ENCODE data around the gene DDX39B.
"Not testable (repeated sequence)": the region's sequence is repeated elsewhere in the genome, so short reads cannot be mapped to it uniquely, and the experiment has no call there.

The DDX39B gene

GRCh38 chr6:31496826-31497225 lies 45.0 kb downstream of the DDX39B start:
- peak overlapping the region; percentile 72 for H3K4me3 ChIP-seq (ENCODE audit: low read length)
- DNase-seq (ENCODE audit: low read depth, low spot score): not testable (repeated sequence)

DNA sequence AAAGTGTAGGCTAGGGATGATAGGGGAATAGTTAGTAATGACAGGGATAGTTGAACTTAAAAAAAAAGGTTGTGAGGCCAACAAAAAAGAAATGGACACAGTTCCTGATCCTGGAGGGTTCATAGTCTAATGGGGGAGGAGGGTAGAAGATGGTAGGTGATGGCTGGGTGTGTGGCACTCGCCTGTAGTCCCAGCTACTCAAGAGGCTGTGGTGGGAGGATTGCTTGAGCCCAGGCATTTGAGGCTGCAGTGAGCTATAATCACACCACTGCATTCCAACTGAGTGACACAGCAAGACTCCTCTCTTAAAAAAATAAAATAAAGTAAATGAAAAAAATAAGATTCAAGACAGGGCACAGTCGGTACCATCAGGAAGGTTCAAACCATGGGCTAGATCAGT lies 46.2 kb downstream of the DDX39B start:
- no peak for DNase-seq (ENCODE audit: low read depth, low spot score)
- H3K4me3 ChIP-seq (ENCODE audit: low read length): peak overlapping the region; percentile 85

- H3K4me3 ChIP-seq (ENCODE audit: low read length): peak overlapping the region; percentile 85
- peak; percentile 67 for DNase-seq (ENCODE audit: low read depth, low spot score)
Observed at GRCh38 chr6:31493875-31494694, 47.7 kb downstream of the DDX39B start.

GRCh38 chr6:31493550-31493874 lies 48.3 kb downstream of the DDX39B start:
- not testable (repeated sequence) for DNase-seq (ENCODE audit: low read depth, low spot score)
- H3K4me3 ChIP-seq (ENCODE audit: low read length): peak overlapping the region; percentile 85

DNA sequence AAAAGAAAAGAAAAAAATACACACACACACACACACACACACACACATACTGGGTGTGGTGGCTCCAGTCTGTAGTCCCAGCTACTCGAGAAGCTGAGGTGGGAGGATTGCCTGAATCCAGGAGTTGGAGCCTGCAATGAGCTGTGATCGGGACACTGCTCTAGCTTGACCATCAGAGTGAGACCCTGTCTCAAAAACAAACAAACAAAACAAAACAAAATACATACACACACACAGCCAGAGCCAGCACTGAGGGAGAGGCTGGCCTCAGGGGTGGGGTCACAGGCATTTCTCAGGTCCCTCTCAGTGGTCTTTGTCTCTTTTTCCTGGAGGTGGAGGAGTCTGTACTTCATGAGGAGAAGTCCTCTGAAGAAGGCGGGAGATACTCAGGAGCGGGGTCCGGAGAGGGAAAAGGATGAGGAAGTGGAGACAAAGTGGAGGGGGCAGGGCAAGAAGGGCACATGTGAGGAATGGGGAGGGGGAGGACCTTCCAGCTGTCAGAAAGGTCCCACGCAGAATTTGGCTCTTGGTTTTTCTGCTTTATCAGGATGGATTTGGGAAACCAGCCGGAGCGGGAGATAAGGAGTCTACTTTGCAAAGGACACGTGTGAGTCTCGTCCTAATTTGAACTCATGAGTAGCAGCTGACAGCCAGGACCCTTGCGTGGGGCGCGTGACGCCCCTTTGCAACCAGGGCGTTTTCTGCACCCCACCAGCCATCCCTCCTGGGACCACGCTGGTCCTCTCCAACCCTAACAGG lies 51.5 kb downstream of the DDX39B start:
- DNase-seq (ENCODE audit: low read depth, low spot score): no peak
- no peak overlapping the region for H3K4me3 ChIP-seq (ENCODE audit: low read length)

- no peak overlapping the region for H3K4me3 ChIP-seq (ENCODE audit: low read length)
- DNase-seq (ENCODE audit: low read depth, low spot score): no peak
Observed at GRCh38 chr6:31489086-31489485, 52.7 kb downstream of the DDX39B start.

DNA sequence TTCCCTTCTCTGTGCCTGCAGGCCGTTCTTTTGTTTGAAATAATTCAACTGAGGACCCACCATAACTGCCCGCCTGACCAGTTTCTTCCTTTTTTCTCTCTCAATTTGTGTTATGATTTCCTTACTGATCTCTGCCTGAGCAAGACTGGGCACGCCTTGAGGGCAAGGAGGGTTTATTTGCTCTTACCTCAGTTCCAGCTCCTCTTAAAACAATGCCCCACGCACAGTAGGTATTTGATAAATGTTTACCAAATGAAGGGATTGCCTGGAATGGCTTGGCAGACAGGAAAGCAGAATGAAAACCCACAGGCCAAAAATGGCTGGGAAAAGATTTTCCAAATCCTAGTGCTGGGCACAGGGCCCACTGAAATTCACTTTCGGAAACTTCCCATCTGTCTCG lies 54.1 kb downstream of the DDX39B start:
- not testable (repeated sequence) for DNase-seq (ENCODE audit: low read depth, low spot score); H3K4me3 ChIP-seq (ENCODE audit: low read length)

DNA sequence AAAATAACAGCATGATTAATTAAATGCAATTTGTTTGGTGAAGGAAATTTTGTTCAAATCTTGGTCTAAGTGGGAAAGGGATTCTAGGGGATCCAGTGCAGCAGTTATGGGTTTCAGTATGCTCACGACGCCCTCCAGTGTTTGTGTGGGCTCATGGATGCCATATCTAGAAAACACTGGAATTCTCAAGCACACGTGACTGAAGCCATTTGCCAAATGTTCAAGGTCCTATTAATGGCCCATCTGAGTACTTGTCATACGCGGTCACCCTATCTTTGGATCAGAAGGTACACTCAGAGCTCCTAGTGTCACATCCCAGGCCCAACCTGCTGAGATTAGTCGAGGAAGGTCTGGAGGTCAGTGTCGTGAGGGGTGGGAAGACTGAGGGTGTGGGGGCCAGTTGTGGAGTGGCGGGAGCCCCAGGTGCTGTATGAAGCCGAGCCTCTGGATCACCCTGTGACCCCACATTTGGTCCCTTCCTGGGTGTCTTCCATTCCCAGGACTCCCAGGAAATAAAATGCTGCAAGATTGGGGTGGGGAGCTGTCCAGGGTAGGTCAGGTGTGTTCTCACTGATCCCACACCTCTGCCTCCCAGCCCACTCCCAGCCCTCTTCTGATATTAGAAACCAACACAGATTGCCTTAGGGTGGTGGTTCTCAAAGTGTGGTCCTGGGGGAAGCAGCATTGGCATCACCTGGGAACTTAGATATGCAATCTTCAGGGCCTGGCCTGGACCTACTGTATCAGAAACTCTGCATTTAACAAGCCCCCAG lies 55.6 kb downstream of the DDX39B start:
- not testable (repeated sequence) for H3K4me3 ChIP-seq (ENCODE audit: low read length); DNase-seq (ENCODE audit: low read depth, low spot score)

DNA sequence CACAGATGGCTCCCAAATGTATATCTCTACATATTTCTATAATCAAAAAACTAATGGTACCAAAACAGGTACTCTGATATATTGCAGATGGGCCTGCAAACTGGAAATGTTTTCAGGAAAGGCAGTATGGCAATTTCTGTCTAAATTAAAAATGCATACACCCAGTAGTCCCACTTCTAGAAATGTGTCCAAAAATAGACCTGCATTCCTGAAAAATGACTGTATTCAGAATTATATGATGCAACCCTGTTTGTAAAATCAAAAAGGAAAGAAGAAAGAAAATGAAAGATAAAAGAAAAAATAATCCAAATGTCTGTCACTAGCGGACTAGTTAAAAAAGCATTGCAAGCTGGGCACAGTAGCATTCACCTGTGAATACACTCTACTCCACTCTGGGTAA lies 56.7 kb downstream of the DDX39B start:
- DNase-seq (ENCODE audit: low read depth, low spot score): no peak
- H3K4me3 ChIP-seq (ENCODE audit: low read length): no peak overlapping the region

- H3K4me3 ChIP-seq (ENCODE audit: low read length): no peak overlapping the region
- DNase-seq (ENCODE audit: low read depth, low spot score): no peak
Observed at GRCh38 chr6:31483392-31483791, 58.4 kb downstream of the DDX39B start.

GRCh38 chr6:31480574-31480973 lies 61.2 kb downstream of the DDX39B start:
- H3K4me3 ChIP-seq (ENCODE audit: low read length): no peak overlapping the region
- DNase-seq (ENCODE audit: low read depth, low spot score): no peak

Data from Jurkat, Clone E6-1 (cell line).